Stimulated activated CD8-positive, alpha-beta memory T cell treated with anti-CD3 and anti-CD28 coated beads, Interleukin-7, amount 100 ng/mL, for 24 hours (primary cell): Measurements from ENCODE around the gene KLHDC10.
"Not testable (repeated sequence)": the region's sequence is repeated elsewhere in the genome, so short reads cannot be mapped to it uniquely, and the experiment has no call there.

Experiments
- DNase-seq: peaks from one replicate; pipeline ENCODE4 v3.0.0-alpha.2; 2020; ENCODE audit warnings: low read depth

Gene KLHDC10

GRCh38 chr7:130069978-130070860, at the start of gene KLHDC10:
Gene KLHDC10, plus strand, starts transcription at chr7:130070534. Its CDS starts 110 bp downstream, at chr7:130070644.
- DNase-seq = peak; percentile 92

- DNase-seq = no peak
Measured at GRCh38 chr7:130021105-130021834, 49.1 kb upstream of the KLHDC10 start.

DNA sequence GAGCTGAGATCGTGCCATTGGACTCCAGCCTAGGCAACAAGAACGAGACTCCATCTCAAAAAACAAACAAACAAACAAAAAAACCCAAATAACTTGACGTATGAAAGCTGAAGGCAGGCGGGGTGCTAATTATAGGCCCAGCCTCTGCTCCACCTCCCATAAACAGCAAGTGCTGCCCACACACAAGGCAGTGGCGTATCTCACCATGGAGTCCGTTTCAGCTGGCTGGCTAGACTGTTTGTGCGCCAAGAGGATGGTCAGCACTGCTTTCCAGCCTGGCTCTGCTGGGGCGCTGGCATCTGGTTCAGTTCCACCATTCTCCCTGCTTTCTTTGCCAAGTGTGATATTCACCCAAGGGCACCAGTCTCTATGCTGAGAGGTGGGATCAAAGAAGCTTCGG, 48.2 kb upstream of the KLHDC10 start:
- DNase-seq = no peak

DNA sequence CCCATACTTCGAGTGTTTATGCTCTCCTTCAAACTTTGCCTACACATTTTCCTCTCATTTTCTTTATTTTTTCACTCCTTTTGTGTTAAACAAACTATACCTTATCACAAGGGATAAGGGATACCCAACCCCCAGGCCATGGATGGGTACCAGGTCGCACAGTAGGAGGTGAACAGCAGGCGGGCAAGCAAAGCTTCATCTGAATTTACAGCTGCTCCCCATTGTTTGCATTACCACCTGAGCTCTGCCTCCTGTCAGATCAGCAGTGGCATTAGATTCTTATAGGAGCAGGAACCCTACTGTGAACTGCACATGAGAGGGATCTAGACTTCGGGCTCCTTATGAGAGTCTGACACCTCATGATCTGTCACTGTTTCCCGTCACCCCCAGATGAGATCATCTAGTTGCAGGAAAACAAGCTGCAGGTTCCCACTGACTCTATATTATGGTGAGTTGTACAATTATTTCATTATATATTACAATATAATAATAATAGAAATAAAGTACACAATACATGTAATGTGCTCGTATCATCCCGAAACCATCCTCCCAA, 47.6 kb upstream of the KLHDC10 start:
- no peak for DNase-seq

DNA sequence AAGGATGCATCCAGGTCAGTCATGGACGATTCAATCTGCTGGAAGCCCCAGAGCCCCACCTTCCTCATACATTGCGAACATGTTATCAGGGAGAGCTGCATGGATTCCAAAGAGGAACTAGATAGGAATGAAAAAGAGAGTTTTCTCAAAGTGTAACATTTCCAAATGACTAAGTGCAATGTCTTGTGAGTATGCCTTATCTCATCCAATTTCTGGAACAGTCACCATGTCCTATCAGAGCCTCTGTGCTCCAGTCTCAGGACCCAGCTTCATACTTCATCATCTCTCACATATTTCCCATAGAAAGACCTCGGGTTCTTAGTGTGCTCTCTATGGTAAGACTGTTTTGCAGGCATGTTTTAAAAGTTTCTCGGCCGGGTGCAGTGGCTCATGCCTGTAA, 45.9 kb upstream of the KLHDC10 start:
- no peak for DNase-seq

- DNase-seq = no peak
Measured at GRCh38 chr7:130032698-130033097, 37.6 kb upstream of the KLHDC10 start.

GRCh38 chr7:130037703-130038102, 32.6 kb upstream of the KLHDC10 start:
- DNase-seq = no peak

GRCh38 chr7:130040576-130040975, 29.8 kb upstream of the KLHDC10 start:
- DNase-seq = no peak

DNA sequence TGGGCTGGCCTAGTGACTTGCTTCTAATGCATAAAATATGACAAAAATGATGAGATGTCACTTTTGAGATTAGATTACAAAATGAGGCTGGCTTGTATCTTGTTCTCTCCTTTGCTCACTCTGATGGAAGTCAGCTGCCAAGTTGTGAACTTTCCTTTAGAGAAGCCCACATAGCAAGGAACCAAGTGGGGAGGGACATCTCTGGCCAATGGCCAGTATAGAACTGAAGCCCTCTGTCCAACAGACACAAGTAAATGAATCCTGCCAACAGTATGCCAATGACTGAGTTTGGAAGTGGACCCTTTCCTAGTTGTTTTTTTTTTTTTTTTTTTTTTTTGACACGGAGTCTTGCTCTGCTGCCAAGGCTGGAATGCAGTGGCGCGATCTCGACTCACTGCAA, 22.5 kb upstream of the KLHDC10 start:
- DNase-seq = no peak

DNA sequence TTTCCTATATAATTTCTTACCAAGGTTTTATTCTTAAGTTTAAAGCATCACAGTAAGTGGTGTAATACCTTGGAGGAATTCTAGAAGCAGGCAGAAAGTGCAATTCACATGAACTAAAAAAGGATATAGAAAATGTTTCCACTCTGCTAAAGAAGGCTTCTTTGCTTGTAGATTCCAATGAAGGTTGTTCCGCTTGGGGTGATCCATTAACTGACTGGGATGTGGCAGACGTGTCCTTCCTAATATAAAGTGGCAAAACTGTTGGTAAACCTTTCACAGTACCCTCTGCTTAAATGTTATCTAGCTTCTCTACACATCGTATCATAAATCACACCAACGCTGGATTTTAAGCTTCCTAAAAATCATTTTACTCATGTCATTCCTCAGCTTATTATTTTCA, 21.4 kb upstream of the KLHDC10 start:
- no peak for DNase-seq

DNA sequence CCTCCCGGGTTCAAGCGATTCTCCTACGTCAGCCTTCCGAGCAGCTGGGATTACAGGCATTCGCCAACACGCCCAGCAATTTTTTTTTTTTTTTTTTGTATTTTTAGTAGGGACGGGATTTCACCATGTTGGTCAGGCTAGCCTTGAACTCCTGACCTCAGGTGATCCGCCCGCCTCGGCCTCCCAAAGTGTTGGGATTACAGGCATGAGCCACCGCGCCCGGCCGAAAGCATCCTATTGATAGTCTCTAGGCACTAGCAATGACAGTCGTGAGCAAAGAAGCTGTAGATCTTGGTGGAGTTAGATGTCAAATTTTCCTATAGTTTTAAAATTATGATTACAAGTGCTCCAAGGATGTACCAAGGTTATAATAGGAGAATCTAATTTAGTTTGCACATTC, 18.1 kb upstream of the KLHDC10 start:
- DNase-seq = not testable (repeated sequence)

GRCh38 chr7:130055198-130055597, 15.1 kb upstream of the KLHDC10 start:
- DNase-seq = not testable (repeated sequence)

GRCh38 chr7:130062246-130062645, 8.1 kb upstream of the KLHDC10 start:
- no peak for DNase-seq

DNA sequence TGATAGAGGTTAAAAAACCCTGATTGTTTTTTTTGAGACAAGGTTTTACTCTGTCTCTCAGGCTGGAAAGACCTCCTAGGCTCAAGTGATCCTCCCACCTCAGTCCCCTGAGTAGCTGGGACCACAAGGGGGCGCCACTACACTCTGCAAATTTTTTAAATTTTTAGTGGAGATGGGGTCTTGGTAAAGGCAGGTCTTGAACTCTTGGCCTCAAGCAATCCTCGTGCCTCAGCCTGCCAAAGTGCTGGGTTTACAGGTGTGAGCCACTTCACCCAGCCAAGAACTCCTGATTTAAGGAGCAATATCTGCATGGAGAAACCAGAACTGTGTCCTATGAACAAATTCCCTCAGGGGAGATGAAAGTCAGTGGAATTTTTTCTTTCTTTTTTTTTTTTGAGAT, 7.3 kb upstream of the KLHDC10 start:
- peak; percentile 69 for DNase-seq

DNA sequence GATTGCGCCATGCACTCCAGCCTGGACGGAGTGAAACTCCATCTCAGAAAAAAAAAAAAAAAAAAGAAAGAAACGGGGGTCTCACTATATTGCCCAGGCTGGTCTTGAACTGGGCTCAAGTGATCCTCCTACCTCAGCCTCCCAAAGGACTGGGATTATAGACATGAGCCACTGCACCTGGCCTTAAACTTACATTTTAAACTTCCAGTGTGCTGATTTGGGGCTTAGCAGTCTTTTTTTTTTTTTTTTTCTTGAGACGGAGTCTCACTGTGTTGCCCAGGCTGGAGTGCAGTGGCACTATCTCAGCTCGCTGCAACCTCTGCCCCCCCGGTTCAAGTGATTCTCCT, 5.8 kb upstream of the KLHDC10 start:
- DNase-seq = not testable (repeated sequence)

GRCh38 chr7:130065500-130066152, 4.7 kb upstream of the KLHDC10 start:
- DNase-seq = no peak

- no peak for DNase-seq
Measured at GRCh38 chr7:130069179-130069977, 956 bp upstream of the KLHDC10 start.

DNA sequence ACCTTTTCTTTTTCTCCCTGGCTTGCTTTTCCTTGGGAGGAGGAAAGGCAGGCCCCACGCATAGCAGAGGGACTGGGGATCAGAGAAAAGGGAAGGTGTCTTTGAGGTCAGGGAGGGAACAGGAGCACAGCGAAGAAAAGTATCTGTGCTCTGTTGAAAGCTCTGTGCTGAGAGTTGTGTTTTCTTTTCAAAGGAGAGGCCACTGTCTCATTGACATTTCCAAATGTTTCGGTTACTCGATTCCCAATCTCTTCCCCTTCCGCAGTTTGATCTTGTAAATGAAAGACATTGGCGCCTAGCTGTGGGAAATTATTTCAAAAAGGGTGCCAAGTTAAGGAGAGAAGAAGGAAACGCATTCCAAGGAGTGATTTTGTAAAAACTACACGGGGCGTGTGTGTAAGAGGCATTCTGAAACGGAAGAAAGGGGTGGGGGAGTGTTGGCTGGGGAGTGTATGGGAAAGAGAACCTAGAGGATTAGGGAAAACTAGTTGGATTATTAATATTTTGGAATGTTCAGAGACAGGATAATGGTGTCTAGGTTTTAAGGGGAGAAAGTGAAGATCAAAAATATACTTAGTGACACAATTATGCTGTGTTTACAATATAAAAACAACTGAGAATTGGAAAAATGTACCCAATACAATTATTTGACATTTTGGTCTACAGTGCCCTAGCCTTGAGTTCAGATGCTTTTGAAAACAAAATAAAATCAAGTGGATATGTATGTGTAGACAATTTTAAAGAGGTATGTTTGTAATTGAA, 708 bp downstream of the KLHDC10 start:
- DNase-seq = no peak

DNA sequence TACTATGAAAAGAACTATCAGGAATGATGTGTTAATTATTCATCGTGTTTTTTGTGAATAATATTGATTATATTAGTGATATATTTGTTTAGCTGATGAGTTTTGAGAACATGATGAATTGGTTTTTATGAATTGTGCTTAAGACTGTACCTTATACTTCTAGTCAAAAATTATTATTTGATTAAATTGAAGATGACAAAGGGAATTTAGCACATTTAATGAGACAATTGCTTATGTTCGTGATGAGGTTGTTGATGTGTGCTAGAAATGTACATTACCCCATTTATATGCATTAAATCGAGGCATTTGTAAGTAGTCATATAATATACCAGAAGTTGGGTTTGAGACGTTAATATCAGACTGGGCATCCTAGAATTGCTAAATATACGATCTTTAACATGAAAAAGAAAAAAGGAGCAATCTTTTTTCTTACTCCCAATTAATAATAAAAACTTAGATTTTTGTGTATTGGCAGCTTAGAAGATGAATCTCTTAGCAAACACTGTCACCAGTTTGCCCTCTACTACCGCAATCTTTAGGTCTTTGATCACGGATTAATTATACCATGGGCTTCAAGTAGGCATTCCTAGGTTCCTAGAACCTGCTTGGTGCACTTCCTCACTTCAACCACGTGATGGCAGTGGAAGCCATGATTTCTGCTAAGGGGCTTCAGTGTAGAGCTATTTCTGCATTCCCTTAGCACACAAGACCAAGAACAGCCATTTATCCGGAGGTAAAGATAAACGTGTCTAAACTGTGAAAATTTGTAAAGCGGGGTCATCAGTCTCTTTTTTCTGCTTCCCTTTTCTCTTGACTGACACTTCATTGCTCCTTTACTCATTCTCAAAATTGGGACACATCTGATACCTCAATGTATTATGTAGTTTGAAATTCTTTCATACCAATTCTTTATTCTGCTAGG, 1.6 kb downstream of the KLHDC10 start:
- no peak for DNase-seq

DNA sequence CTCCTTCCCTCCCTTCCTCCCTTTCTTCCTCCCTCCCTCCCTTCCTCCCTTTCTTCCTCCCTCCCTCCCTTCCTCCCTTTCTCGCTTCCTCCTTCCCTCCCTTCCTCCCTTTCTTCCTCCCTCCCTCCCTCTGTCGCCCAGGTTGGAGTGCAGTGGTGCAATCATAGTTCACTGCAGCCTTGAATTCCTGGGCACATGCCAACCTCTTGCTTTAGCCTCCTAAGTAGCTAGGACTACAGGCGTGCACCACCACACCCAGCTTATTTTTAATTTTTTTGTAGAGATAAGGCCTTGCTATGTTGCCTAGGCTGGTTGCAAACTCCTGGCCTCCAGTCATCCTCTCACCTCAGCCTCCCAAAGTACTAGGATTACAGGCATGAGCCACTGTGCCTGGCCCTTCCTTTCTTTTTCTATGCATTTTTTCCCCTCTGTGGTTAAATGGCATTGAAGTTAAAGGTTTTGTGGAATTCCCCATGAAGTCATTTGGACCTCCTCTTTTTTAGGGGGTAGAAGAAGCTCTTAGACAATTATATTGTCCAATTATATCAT, 9.6 kb downstream of the KLHDC10 start:
- DNase-seq = no peak
